GM23338 (cell line): ENCODE results near the gene STAT5B. TPM values are rescaled to one million over a fixed set of nuclear protein-coding genes. Genes with fewer than 3 reads are reported as not detected.

Experiments
- ATAC-seq: fragments of 200-7000 bp; cut with Tn5 transposase; 3 replicates; pipeline ENCODE4 v1.9.1; 2020
- DNase-seq: peaks from one replicate; pipeline ENCODE4 v3.0.0-alpha.2; 2015; ENCODE audit warnings: low spot score
- H2AFZ ChIP-seq: fragments of 200-600 bp; sonication (generic); 2 replicates; pipeline ENCODE4 v1.8.0; 2016; ENCODE audit warnings: antibody characterized with exemption, mild to moderate bottlenecking, moderate library complexity
- H3F3A ChIP-seq: fragments of 200-600 bp; sonication (generic); replicated peaks from 2 replicates; pipeline ENCODE4 v1.8.0; 2017; ENCODE audit warnings: antibody characterized with exemption, mixed run types, low read depth
- H3K27ac ChIP-seq: fragments of 200-600 bp; sonication (generic); 2 replicates; pipeline ENCODE4 v1.6.1; 2016; ENCODE audit warnings: low read depth
- H3K27me3 ChIP-seq: fragments of 200-600 bp; sonication (generic); 2 replicates; pipeline ENCODE4 v1.8.0; 2016; ENCODE audit warnings: mild to moderate bottlenecking, mixed run types, moderate library complexity; ENCODE audit not compliant: insufficient read depth
- H3K36me3 ChIP-seq: fragments of 200-600 bp; sonication (generic); 2 replicates; pipeline ENCODE4 v1.8.0; 2016; ENCODE audit warnings: mild to moderate bottlenecking; ENCODE audit not compliant: insufficient read depth
- H3K4me1 ChIP-seq: fragments of 200-600 bp; sonication (generic); 2 replicates; pipeline ENCODE4 v1.8.0; 2016; ENCODE audit warnings: mild to moderate bottlenecking, moderate library complexity; ENCODE audit not compliant: insufficient read depth
- H3K4me2 ChIP-seq: fragments of 200-600 bp; sonication (generic); 2 replicates; pipeline ENCODE4 v1.7.1; 2017; ENCODE audit warnings: mixed run types
- H3K4me3 ChIP-seq: fragments of 200-600 bp; sonication (generic); 2 replicates; pipeline ENCODE4 v1.6.1; 2016; ENCODE audit warnings: mixed run types
- H3K79me2 ChIP-seq: fragments of 200-600 bp; sonication (generic); replicated peaks from 2 replicates; pipeline ENCODE4 v1.8.0; 2017; ENCODE audit warnings: mild to moderate bottlenecking; ENCODE audit not compliant: insufficient read depth
- H3K9me2 ChIP-seq: fragments of 200-600 bp; sonication (generic); 2 replicates; pipeline ENCODE4 v1.8.0; 2017; ENCODE audit not compliant: insufficient read depth
- H4K20me1 ChIP-seq: fragments of 200-600 bp; sonication (generic); replicated peaks from 2 replicates; pipeline ENCODE4 v1.8.0; 2017; ENCODE audit warnings: mild to moderate bottlenecking; ENCODE audit not compliant: insufficient read depth
- H3K27ac Mint-ChIP-seq: 2 replicates; pipeline ENCODE4 v1.8.0; 2020; ENCODE audit warnings: inconsistent platforms, mild to moderate bottlenecking, moderate library complexity, mixed read lengths
- H3K27me3 Mint-ChIP-seq: 3 replicates; pipeline ENCODE4 v1.8.0; 2022; ENCODE audit warnings: low read depth, mild to moderate bottlenecking, moderate library complexity, mixed read lengths, inconsistent platforms; ENCODE audit not compliant: insufficient read depth, poor library complexity
- H3K36me3 Mint-ChIP-seq: 3 replicates; pipeline ENCODE4 v1.8.0; 2021; ENCODE audit warnings: low read depth, mild to moderate bottlenecking, inconsistent platforms, moderate library complexity, mixed read lengths
- H3K4me1 Mint-ChIP-seq: 3 replicates; pipeline ENCODE4 v1.8.0; 2020; ENCODE audit warnings: mild to moderate bottlenecking, inconsistent platforms, mixed read lengths
- H3K4me3 Mint-ChIP-seq: 3 replicates; pipeline ENCODE4 v1.8.0; 2021; ENCODE audit warnings: moderate library complexity, mild to moderate bottlenecking, inconsistent platforms, mixed read lengths
- H3K9me3 Mint-ChIP-seq: 3 replicates; pipeline ENCODE4 v1.8.0; 2020; ENCODE audit warnings: moderate library complexity, mild to moderate bottlenecking, inconsistent platforms, mixed read lengths
- EZH2phosphoT487 ChIP-seq: fragments of 200-600 bp; sonication (generic); IDR thresholded peaks from one replicate; pipeline ENCODE4 v1.8.1; 2018; ENCODE audit warnings: antibody characterized with exemption; ENCODE audit not compliant: unreplicated experiment
- POLR2AphosphoS5 ChIP-seq: IDR thresholded peaks from 2 replicates; pipeline ENCODE4 v1.6.1; 2016; ENCODE audit warnings: antibody characterized with exemption, low read depth
- polyA plus RNA-seq: library from polyadenylated mRNA; unstranded; fragments of >200 nt; fragmentation: Nextera tagmentation; extraction: Ambion mirVana; gene quantifications from 2 replicates; pipeline ENCODE4 v1.2.1, GENCODE V29; 2016
- total RNA-seq: library from RNA; depleted of rRNA; stranded (reverse); fragments of >200 nt; shearing (Covaris generic); gene quantifications from 2 replicates; pipeline ENCODE4 v1.2.3, GENCODE V29; 2014
- TF ChIP-seq, protein P1 (sequence below): fragments of 250-450 bp; sonication (Bioruptor Pico); IDR thresholded peaks from 2 replicates; pipeline ENCODE4 v1.5.0; 2020; ENCODE audit warnings: mild to moderate bottlenecking, moderate library complexity
- TF ChIP-seq, protein P2 (sequence below): IDR thresholded peaks from one replicate; pipeline ENCODE4 v1.6.1; 2018; ENCODE audit warnings: antibody characterized with exemption; ENCODE audit not compliant: unreplicated experiment

The STAT5B gene
- total and polyA plus RNA-seq, 2 experiments from 2014 or later = 13.9 to 60.5 TPM

DNA sequence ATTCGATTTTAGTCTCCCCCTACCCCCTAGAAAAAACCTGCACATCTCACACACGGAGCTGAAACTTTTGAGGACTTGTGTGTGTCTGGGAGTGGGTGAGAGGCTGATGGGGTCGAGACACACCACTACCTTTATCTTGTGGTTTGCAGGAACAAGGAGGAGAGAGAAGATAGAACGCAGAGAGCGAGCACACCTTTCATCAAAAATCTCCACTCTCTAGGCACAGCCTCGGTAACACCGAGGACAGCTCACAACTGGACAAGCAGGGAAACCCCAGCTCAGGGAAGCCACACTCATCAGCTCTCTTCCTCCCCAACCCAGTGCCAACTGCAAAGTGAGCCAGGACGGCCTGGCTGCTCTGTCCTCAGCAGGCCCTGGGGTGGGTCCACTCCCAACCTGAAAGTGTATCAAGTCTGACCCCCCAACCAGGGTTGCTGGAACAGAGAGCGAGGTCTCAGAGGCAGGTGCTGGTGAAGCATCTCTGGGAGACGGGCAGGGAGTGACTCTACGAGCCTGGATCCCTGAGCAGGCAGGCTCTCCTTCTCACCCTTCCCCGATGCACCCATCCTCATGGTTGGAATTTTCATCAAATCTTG is 76.7 kb downstream of the STAT5B start:
- Histone ChIP-seq H3K27ac (no peak overlapping the region), H2AFZ (no peak overlapping the region), H3K79me2 (no peaks in the 10 kb centered on the region), H3K4me2 (no peak overlapping the region), H4K20me1 (no peaks in the 10 kb centered on the region), H3K4me3 (no peak overlapping the region), H3F3A (0 out of 2 replicates have a peak, but pooled peaks cover 9% of the 10 kb centered on the region), H3K4me1 (no peaks in the 10 kb centered on the region), H3K27me3 (no peaks in the 10 kb centered on the region), H3K36me3 (no peaks in the 10 kb centered on the region; the same call in 1 of the 2 replicates), H3K9me2 (no peaks in the 10 kb centered on the region)
- peaks cover 5% of the 10 kb centered on the region for H3K27me3 Mint-ChIP-seq
- H3K36me3 Mint-ChIP-seq = peaks cover 19% of the 10 kb centered on the region; the same call in 1 of the 3 replicates
- TF ChIP-seq EZH2phosphoT487 = no peak
- no peak for TF ChIP-seq POLR2AphosphoS5
- TF ChIP-seq, protein P1, sequence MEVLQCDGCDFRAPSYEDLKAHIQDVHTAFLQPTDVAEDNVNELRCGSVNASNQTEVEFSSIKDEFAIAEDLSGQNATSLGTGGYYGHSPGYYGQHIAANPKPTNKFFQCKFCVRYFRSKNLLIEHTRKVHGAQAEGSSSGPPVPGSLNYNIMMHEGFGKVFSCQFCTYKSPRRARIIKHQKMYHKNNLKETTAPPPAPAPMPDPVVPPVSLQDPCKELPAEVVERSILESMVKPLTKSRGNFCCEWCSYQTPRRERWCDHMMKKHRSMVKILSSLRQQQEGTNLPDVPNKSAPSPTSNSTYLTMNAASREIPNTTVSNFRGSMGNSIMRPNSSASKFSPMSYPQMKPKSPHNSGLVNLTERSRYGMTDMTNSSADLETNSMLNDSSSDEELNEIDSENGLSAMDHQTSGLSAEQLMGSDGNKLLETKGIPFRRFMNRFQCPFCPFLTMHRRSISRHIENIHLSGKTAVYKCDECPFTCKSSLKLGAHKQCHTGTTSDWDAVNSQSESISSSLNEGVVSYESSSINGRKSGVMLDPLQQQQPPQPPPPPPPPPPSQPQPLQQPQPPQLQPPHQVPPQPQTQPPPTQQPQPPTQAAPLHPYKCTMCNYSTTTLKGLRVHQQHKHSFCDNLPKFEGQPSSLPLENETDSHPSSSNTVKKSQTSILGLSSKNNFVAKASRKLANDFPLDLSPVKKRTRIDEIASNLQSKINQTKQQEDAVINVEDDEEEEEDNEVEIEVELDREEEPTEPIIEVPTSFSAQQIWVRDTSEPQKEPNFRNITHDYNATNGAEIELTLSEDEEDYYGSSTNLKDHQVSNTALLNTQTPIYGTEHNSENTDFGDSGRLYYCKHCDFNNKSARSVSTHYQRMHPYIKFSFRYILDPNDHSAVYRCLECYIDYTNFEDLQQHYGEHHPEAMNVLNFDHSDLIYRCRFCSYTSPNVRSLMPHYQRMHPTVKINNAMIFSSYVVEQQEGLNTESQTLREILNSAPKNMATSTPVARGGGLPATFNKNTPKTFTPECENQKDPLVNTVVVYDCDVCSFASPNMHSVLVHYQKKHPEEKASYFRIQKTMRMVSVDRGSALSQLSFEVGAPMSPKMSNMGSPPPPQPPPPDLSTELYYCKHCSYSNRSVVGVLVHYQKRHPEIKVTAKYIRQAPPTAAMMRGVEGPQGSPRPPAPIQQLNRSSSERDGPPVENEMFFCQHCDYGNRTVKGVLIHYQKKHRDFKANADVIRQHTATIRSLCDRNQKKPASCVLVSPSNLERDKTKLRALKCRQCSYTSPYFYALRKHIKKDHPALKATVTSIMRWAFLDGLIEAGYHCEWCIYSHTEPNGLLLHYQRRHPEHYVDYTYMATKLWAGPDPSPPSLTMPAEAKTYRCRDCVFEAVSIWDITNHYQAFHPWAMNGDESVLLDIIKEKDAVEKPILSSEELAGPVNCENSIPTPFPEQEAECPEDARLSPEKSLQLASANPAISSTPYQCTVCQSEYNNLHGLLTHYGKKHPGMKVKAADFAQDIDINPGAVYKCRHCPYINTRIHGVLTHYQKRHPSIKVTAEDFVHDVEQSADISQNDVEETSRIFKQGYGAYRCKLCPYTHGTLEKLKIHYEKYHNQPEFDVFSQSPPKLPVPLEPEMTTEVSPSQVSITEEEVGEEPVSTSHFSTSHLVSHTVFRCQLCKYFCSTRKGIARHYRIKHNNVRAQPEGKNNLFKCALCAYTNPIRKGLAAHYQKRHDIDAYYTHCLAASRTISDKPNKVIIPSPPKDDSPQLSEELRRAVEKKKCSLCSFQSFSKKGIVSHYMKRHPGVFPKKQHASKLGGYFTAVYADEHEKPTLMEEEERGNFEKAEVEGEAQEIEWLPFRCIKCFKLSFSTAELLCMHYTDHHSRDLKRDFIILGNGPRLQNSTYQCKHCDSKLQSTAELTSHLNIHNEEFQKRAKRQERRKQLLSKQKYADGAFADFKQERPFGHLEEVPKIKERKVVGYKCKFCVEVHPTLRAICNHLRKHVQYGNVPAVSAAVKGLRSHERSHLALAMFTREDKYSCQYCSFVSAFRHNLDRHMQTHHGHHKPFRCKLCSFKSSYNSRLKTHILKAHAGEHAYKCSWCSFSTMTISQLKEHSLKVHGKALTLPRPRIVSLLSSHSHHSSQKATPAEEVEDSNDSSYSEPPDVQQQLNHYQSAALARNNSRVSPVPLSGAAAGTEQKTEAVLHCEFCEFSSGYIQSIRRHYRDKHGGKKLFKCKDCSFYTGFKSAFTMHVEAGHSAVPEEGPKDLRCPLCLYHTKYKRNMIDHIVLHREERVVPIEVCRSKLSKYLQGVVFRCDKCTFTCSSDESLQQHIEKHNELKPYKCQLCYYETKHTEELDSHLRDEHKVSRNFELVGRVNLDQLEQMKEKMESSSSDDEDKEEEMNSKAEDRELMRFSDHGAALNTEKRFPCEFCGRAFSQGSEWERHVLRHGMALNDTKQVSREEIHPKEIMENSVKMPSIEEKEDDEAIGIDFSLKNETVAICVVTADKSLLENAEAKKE = no peak
- TF ChIP-seq, protein P2, sequence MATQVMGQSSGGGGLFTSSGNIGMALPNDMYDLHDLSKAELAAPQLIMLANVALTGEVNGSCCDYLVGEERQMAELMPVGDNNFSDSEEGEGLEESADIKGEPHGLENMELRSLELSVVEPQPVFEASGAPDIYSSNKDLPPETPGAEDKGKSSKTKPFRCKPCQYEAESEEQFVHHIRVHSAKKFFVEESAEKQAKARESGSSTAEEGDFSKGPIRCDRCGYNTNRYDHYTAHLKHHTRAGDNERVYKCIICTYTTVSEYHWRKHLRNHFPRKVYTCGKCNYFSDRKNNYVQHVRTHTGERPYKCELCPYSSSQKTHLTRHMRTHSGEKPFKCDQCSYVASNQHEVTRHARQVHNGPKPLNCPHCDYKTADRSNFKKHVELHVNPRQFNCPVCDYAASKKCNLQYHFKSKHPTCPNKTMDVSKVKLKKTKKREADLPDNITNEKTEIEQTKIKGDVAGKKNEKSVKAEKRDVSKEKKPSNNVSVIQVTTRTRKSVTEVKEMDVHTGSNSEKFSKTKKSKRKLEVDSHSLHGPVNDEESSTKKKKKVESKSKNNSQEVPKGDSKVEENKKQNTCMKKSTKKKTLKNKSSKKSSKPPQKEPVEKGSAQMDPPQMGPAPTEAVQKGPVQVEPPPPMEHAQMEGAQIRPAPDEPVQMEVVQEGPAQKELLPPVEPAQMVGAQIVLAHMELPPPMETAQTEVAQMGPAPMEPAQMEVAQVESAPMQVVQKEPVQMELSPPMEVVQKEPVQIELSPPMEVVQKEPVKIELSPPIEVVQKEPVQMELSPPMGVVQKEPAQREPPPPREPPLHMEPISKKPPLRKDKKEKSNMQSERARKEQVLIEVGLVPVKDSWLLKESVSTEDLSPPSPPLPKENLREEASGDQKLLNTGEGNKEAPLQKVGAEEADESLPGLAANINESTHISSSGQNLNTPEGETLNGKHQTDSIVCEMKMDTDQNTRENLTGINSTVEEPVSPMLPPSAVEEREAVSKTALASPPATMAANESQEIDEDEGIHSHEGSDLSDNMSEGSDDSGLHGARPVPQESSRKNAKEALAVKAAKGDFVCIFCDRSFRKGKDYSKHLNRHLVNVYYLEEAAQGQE = no peak
- no peak overlapping the region for H3K27ac Mint-ChIP-seq
- ATAC-seq = no peak
- H3K9me3 Mint-ChIP-seq = no peaks in the 10 kb centered on the region
- H3K4me1 Mint-ChIP-seq = peaks cover 2% of the 10 kb centered on the region; the same call in 2 of the 3 replicates
- DNase-seq = no peak
- no peak overlapping the region for H3K4me3 Mint-ChIP-seq
